ENCODE data around the gene IFNGR2. TPM values are rescaled to one million over a fixed set of nuclear protein-coding genes. Genes with fewer than 3 reads are reported as not detected.
A peak's percentile ranks its signal among the peaks of the same experiment; 100 is the strongest.

Gene IFNGR2
- total and polyA plus RNA-seq, 2 of the 13 experiments (the other 11 are each of a cell fraction or from before 2014, with no cell fraction given), result 61.3 to 117 TPM

- no peak for TF ChIP-seq ZNF318 (CRISPR knock-in tag; IDR thresholded peaks at IDR 0.05)
- TF ChIP-seq, protein P1, sequence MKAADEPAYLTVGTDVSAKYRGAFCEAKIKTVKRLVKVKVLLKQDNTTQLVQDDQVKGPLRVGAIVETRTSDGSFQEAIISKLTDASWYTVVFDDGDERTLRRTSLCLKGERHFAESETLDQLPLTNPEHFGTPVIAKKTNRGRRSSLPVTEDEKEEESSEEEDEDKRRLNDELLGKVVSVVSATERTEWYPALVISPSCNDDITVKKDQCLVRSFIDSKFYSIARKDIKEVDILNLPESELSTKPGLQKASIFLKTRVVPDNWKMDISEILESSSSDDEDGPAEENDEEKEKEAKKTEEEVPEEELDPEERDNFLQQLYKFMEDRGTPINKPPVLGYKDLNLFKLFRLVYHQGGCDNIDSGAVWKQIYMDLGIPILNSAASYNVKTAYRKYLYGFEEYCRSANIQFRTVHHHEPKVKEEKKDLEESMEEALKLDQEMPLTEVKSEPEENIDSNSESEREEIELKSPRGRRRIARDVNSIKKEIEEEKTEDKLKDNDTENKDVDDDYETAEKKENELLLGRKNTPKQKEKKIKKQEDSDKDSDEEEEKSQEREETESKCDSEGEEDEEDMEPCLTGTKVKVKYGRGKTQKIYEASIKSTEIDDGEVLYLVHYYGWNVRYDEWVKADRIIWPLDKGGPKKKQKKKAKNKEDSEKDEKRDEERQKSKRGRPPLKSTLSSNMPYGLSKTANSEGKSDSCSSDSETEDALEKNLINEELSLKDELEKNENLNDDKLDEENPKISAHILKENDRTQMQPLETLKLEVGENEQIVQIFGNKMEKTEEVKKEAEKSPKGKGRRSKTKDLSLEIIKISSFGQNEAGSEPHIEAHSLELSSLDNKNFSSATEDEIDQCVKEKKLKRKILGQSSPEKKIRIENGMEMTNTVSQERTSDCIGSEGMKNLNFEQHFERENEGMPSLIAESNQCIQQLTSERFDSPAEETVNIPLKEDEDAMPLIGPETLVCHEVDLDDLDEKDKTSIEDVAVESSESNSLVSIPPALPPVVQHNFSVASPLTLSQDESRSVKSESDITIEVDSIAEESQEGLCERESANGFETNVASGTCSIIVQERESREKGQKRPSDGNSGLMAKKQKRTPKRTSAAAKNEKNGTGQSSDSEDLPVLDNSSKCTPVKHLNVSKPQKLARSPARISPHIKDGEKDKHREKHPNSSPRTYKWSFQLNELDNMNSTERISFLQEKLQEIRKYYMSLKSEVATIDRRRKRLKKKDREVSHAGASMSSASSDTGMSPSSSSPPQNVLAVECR (CRISPR knock-in tag; IDR thresholded peaks at IDR 0.05; ENCODE audit: borderline replicate concordance), result peak; percentile 58; the same call in 1 of the 2 replicates
- TF ChIP-seq NCOA5 (CRISPR knock-in tag; IDR thresholded peaks at IDR 0.05), result no peak
- TF ChIP-seq JARID2 (CRISPR knock-in tag; IDR thresholded peaks at IDR 0.05; ENCODE audit: insufficient replicate concordance), result no peak
- no peak for TF ChIP-seq SMYD3 (CRISPR knock-in tag; IDR thresholded peaks at IDR 0.05)
- TF ChIP-seq ZNF788 (CRISPR knock-in tag; IDR thresholded peaks at IDR 0.05; ENCODE audit: borderline replicate concordance), result peak; percentile 84; the same call in 1 of the 2 replicates
- TF ChIP-seq TSC22D2 (CRISPR knock-in tag; IDR thresholded peaks at IDR 0.05; ENCODE audit: borderline replicate concordance), result no peak
- TF ChIP-seq ZNF350 (CRISPR knock-in tag; IDR thresholded peaks at IDR 0.05; ENCODE audit: borderline replicate concordance, low read depth), result peak; percentile 70
- no peak for TF ChIP-seq IRF2 (CRISPR knock-in tag; IDR thresholded peaks at IDR 0.05)
- no peak for TF ChIP-seq MEIS1 (CRISPR knock-in tag; IDR thresholded peaks at IDR 0.05; ENCODE audit: borderline replicate concordance)
- TF ChIP-seq TFDP1 (CRISPR knock-in tag; IDR thresholded peaks at IDR 0.05; ENCODE audit: borderline replicate concordance), result peak; percentile 60; the same call in 1 of the 2 replicates
- no peak for TF ChIP-seq AHR (CRISPR knock-in tag; IDR thresholded peaks at IDR 0.05)
- TF ChIP-seq PCBP2 (optimal IDR thresholded peaks at IDR 0.05; ENCODE audit: low read depth, low read length, poor library complexity, severe bottlenecking), result no peak
- TF ChIP-seq SP2 (CRISPR knock-in tag; IDR thresholded peaks at IDR 0.05), result no peak
- no peak for TF ChIP-seq ZNF557 (CRISPR knock-in tag; IDR thresholded peaks at IDR 0.05)
Measured at GRCh38 chr21:33383056-33383888, 19.9 kb upstream of the IFNGR2 start (continued).

Data from HepG2 (cell line).